HG03469 (cell line): ENCODE measurements around the gene CADPS.

Source experiments
- ATAC-seq: cut with Tn5 transposase; IDR thresholded peaks from one replicate; pipeline ENCODE4 v1.9.1; 2021; ENCODE audit warnings: mild to moderate bottlenecking, moderate library complexity, moderate number of reproducible peaks; ENCODE audit not compliant: unreplicated experiment

The CADPS gene

GRCh38 chr3:62368290-62368704 lies 506.9 kb downstream of the CADPS start:
- ATAC-seq = no peak

GRCh38 chr3:62367763-62368195 lies 507.4 kb downstream of the CADPS start:
- ATAC-seq = no peak

GRCh38 chr3:62366126-62366484 lies 509.1 kb downstream of the CADPS start:
- no peak for ATAC-seq

- no peak for ATAC-seq
Measured at GRCh38 chr3:62365391-62366125, 509.7 kb downstream of the CADPS start.

GRCh38 chr3:62364191-62364590 lies 511.0 kb downstream of the CADPS start:
- ATAC-seq = no peak

GRCh38 chr3:62363275-62363674 lies 511.9 kb downstream of the CADPS start:
- ATAC-seq = no peak

GRCh38 chr3:62361824-62362223 lies 513.4 kb downstream of the CADPS start:
- ATAC-seq = no peak

GRCh38 chr3:62361261-62361660 lies 514.0 kb downstream of the CADPS start:
- ATAC-seq = peak; percentile 80

GRCh38 chr3:62359531-62359930 lies 515.7 kb downstream of the CADPS start:
- no peak for ATAC-seq

- ATAC-seq = no peak
Measured at GRCh38 chr3:62356356-62356755, 518.9 kb downstream of the CADPS start.

- ATAC-seq = no peak
Measured at GRCh38 chr3:62355703-62356102, 519.5 kb downstream of the CADPS start.
